GM18867 (cell line): ENCODE measurements around the gene CABLES2.

Experiments
- ATAC-seq: cut with Tn5 transposase; IDR thresholded peaks from one replicate; pipeline ENCODE4 v1.9.1; 2021; ENCODE audit warnings: mild to moderate bottlenecking, moderate library complexity; ENCODE audit not compliant: unreplicated experiment

Gene CABLES2

GRCh38 chr20:62418709-62419487, 11.8 kb upstream of the CABLES2 start:
- no peak for ATAC-seq

GRCh38 chr20:62417981-62418708, 11.1 kb upstream of the CABLES2 start:
- no peak for ATAC-seq

- no peak for ATAC-seq
These were observed 9.9 kb upstream of the CABLES2 start for GRCh38 chr20:62416651-62417637.

- ATAC-seq = no peak
These were observed 8.4 kb upstream of the CABLES2 start for GRCh38 chr20:62415354-62416111.

GRCh38 chr20:62413896-62414481, 6.9 kb upstream of the CABLES2 start:
- ATAC-seq = no peak

- no peak for ATAC-seq
These were observed 6.0 kb upstream of the CABLES2 start for GRCh38 chr20:62413025-62413570.

GRCh38 chr20:62412194-62413024, 5.3 kb upstream of the CABLES2 start:
- no peak for ATAC-seq

- ATAC-seq = no peak
These were observed 4.6 kb upstream of the CABLES2 start for GRCh38 chr20:62411479-62412193.

- no peak for ATAC-seq
These were observed 3.8 kb upstream of the CABLES2 start for GRCh38 chr20:62410746-62411478.

GRCh38 chr20:62409931-62410745, 3.1 kb upstream of the CABLES2 start:
- no peak for ATAC-seq

GRCh38 chr20:62409086-62409853, 2.2 kb upstream of the CABLES2 start:
- ATAC-seq = no peak

- no peak for ATAC-seq
These were observed 1.6 kb upstream of the CABLES2 start for GRCh38 chr20:62408640-62409039.

- no peak for ATAC-seq
These were observed 970 bp upstream of the CABLES2 start for GRCh38 chr20:62408055-62408454.

- peak; percentile 20 for ATAC-seq
These were observed 379 bp downstream of the CABLES2 start for GRCh38 chr20:62406635-62407176.

- no peak for ATAC-seq
These were observed 1.0 kb downstream of the CABLES2 start for GRCh38 chr20:62405981-62406513.
